ENCODE data around the gene CTNNA1.

The CTNNA1 gene

DNA sequence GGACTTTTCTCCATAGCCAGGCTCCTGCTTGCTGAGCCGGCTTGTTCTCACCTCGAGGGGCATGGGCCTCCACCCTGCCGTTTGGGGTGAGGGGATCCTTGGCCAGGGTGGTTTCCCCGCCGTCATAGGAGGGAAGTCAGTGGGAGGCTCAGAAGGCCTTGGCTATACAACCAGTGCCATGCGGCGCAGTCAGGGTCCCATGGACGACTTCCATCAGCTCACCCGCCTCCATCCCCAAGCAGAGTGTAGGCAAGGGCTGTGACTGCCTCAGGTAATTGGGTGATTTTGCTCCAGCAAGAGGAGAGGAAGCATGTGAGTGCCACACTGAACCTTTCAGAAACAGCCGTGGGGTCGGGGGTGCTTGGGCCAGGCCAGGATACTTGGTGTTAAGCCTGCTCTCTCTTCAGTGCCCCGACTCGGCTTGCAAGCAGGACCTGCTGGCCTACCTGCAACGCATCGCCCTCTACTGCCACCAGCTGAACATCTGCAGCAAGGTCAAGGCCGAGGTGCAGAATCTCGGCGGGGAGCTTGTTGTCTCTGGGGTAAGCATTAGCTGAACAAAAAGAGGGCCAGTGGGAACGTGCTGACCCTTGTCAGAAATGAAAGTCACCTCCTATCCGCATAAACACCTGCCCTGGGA, 179.1 kb downstream of the CTNNA1 start:
- no peak for DNase-seq (ENCODE audit: low read depth in 2 of 2)

DNA sequence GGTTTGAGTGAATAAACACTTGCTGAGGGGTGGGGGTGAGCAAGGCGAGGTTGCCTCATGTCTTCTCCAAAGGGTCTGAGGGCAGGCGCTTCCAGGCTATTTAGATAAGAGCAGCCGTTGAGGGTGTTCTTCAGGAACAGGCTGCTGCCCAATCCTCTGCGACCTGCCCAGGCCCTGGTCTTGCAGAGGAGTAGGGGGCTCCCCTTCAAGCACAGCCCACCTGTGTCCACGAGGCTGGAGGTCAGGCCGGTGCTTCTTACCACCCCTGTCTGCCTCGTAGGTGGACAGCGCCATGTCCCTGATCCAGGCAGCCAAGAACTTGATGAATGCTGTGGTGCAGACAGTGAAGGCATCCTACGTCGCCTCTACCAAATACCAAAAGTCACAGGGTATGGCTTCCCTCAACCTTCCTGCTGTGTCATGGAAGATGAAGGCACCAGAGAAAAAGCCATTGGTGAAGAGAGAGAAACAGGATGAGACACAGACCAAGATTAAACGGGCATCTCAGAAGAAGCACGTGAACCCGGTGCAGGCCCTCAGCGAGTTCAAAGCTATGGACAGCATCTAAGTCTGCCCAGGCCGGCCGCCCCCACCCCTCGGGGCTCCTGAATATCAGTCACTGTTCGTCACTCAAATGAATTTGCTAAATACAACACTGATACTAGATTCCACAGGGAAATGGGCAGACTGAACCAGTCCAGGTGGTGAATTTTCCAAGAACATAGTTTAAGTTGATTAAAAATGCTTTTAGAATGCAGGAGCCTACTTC, 180.5 kb downstream of the CTNNA1 start:
- no peak for DNase-seq (ENCODE audit: low read depth in 2 of 2)

DNA sequence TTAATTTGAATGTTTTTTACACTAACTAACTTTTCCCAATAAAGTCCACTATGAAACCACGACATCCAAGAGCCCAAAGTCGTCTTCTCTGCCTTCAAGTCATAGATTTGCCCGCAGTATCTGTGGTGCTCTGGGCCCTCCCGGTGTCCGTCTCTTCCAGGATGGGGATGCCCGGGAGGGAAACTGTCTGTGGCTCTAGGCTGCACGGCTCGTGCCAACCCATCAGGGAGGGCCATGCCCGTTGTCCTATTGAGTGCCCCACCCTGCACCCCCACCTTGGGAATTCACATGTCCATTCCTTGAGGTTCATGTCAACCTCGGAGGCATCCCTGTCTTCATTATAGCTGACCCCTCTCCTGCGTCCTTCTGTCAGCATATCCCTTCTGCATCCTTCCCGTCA, 181.7 kb downstream of the CTNNA1 start:
- no peak for DNase-seq (ENCODE audit: low read depth in 2 of 2)

DNA sequence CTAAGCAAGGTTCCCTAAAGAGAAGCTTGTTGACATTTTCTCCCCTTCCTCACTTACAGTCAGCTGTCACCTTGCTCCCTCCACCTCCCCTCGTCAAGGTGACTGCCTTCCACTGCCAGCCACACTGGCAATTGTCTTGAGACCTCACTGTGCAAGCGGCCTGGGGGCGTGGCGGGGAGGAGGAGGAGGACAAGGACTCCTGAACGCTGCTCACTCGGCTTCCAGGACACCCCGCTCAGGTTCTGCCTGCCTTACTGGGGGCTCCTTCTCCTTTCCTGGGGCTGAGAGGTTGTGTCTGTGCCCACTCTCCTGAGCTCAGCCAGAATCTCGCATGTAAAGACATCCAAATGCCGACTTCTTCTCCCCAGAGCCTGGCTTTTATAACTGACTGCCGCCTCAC, 182.2 kb downstream of the CTNNA1 start:
- DNase-seq (ENCODE audit: low read depth in 2 of 2), result no peak

DNA sequence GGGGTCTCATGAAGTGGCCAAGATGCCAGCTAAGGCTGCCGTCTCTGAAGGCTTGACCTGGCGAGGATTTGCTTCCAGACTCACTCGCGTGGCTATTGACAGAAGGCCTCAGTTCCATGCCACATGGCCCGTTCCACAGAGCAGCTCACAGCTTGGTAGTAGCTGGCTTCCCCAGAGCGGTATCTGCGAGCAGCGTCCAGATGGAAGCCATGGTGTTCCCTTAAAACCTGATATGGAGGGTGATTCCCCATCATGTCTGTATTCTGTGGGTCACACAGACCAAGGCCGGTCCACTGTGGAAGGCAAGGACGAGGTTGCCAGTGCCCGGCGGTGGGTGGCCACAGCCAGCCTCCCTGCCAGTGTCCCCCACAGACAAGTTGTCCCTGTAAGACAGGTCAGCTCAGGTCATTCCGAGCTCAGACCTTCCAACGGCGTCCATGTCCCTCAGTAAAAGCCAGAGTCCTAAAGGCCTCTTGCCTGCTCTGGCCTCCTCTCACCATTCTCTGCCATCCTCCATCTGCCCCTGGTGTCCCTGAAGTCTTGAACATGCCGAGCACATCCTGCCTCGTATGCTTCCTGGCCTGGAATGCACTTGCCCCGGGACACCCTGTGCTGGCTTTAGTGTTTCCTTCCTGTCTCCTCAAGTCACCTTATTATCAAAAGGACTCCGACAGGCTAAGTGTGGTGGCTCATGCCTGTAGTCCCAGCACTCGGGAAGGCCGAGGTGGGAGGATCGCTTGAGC, 183.2 kb downstream of the CTNNA1 start:
- no peak for DNase-seq (ENCODE audit: low read depth in 2 of 2)

DNA sequence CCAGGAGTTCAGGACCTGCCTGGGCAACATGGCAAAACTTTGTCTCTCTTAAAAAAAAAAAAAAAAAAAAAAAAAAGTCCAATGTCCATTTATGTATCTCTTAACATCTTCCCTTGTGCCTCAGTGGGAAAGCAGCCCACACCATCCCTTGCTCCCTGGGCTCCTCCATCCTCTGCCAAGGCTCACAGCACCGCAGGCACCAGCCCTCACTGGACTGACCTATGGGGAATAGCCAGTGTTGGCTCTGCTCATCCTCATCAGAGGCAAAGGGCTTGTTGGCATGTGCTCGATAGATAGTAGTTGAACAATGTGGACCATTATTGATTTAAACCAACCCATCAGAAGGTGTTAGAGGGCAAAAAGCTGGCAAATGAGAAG, 183.7 kb downstream of the CTNNA1 start:
- no peak for DNase-seq (ENCODE audit: low read depth in 2 of 2)

DNA sequence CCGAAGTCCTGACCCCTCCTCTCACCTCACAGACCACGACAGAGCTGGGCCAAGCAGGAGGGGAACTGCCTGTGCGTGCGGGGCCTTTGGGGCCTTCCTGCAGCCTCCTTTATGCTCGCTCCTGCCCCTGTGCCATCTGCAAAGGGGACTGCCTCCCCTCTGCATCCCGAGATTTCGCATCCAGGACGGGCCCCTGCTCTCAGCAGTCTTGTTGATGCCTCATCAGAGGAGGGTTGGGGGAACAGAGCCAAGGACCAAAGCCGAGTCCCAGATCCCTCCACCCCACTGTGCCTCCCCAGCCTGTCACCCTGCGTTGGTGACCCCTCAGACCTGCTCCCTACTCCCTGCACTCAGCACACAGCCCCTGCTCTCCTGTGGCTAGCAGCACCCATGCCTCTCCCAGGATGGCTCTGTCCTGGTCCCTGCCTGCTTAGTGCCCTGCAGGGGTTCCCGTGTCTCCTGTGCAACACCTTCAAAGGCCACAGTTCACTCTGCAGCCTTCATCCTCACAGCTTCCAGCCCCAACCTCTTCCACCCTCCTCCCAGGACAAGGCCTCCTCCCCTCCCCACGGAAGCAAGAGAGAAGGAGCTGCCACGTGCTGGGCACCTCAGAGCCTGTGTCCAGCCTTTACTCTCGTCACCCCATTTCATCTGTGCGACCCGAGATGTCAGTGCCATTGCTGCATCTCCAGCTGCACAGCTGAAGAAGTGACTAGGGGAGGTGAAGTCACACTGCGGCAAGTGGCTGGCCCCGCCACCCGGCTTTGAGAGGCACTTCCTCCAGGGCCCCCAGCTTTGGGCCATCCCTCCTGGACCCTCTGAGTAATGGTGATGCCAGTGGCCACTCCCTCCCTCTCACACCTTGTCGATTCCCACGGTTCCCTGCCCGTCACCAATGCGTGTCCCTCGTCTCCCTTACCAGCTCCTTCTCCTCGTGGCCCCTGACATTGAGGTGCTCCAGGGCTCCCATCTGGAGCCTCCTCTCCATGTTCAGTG, 184.5 kb downstream of the CTNNA1 start:
- DNase-seq (ENCODE audit: low read depth in 2 of 2), result no peak

DNA sequence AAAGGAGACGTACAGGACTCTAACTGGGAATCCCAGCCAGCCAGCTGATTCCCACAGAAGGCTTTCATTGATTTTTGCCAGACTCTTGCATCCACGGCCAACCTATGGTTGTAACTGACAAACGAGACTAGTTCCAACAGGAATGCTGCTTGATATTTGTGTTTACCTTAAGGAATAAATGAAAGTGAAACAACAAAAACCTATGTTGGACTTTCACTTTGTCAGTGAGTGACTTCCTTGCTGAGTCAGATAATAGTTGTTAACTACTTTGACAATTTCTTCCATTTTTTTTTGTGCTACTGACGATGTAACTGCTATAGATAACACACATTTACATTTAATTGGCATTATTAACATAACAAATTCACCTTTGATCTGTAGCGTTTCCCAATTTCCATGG, 185.3 kb downstream of the CTNNA1 start:
- no peak for DNase-seq (ENCODE audit: low read depth in 2 of 2)

DNA sequence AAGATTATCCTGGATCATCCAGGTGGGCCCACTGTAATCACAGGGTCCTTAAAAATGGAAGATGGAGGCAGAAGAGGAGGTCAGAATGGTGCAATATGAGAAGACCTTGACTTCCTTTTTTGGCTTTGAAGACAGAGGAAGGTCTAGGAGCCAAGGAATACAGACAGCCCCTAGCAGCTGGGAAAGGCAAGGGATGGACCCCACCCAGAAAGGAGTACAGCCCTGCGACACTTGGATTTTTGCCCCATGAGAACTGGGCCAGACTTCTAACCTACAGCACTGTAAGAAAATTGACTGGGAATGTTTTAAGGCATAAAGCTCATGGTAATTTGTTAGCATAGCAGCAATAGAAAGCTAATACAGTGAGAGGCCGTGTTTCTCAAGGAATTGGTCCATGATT, 188.8 kb downstream of the CTNNA1 start:
- DNase-seq (ENCODE audit: low read depth in 2 of 2), result no peak

DNA sequence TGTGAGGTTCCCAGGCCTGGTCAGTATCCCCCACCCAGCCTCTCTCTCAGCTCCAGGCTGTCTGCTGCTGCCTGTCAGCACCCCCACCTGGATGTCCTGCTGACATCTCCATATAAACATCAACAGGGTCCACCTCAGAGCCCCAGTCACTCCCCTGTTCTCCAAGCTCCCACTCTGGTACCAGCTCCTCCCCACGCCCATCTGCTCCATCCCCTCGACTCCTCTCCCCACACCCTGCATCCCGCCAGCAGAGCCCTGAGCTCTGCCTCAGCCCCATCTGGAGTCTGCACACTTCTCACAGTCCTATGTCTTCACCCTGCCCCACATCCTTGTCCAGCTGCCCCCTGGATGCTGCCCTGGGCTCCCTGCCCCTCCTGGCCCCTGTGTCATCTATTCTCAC, 189.6 kb downstream of the CTNNA1 start:
- no peak for DNase-seq (ENCODE audit: low read depth in 2 of 2)

DNA sequence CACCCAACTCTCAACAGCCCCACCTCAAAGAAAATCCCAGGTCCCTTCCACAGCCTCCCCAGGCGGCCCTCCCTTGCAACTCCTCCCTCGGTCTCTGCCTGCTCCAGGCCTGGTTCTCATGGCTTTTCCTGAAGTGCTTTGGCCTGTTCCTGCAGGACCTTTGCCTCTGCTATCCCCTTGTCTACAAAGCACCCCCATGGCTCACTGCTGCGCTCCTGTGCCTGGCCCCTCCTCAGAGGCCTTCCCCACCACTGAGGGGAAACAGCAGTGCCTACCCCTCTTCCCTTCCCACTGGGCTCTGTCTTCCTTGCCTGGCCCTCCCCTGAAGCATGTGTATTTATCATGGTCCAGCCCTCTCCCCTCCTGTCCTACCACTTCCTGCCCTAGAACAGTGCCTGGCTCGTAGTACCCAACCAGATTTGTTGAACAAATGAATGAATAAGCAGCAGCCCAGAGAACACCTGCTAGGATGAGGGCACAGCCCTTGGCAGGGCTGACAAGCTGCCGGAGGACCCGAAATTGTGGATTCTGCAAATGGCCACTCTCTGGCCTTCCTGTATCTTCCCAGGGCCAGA, 190.5 kb downstream of the CTNNA1 start:
- no peak for DNase-seq (ENCODE audit: low read depth in 2 of 2)

DNA sequence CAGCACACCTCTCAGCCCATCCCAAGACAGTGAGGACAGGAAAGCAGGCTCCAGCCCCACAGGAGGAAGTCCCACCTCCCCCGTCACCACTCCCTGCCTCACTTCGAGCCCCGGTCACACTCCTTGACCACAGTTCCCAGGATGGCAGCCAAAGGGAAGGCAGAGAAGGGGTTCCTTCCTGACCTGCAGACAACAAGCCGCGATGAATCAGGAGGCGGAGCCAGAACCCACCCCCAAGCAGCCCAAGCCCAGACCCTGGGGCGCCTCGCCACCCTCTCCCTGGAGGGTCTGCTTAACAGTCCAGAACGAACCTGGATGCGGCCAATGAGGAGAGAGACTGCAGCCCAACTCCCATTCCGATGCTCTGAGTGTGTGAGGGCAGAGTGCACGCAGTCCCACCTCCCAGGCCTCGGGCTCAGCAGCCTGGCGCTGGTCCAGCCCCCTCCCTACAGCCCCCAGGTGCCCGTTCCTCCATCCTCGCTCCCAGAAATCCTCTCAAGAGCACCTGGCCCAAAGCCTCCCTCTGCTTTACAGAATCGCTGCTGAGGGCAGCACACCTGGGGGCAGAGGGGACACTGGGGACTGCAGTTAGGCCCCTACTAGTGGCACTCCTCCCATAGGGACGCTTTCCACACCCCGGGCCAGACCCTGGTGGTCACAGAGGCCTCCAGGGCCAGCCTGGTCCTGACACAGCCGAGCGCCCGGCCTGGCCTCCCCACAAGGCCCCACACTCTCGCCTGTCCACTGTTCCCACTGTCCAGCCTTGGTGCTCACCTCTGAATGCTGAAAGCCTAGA, 191.5 kb downstream of the CTNNA1 start:
- DNase-seq (ENCODE audit: low read depth in 2 of 2), result no peak

DNA sequence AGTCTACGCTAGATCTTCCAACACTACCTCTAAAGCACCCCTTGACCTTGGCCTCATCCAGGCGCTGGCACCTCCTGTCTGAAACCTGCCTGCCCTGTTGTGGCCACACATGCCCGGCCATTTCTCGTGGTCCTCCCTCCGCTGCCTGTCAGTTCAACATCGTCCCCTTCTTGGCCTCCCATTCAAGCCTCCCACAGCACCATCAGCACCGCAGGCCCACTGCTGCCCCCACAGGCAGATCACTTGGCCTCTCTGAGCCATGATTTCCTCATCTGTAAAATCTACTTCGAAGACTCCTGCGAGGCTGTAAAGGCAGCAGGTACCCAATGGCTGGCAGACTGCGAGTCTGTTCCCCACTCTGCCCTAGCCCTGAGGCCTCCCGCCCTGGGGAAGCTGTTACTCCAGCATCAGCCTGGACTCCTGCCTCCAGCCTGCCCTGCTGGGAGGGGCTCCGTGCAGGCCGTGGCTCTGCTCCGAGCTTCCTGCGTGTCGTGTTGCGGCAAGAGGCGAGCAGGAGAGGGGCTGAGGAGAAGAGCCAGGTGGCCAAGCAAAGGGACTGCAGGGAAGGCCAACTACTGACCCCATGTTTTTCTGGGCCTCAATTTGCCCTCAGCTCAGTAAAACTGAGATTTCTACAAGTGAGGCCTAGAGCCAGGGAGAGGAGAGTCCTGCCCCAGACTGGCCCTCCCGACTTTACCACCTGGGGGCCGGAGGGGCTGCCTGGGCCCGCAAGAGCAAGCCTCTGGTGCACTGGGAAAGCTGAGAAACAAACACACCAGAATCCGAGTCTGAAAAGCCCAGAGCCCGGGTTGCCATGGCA, 192.4 kb downstream of the CTNNA1 start:
- no peak for DNase-seq (ENCODE audit: low read depth in 2 of 2)

DNA sequence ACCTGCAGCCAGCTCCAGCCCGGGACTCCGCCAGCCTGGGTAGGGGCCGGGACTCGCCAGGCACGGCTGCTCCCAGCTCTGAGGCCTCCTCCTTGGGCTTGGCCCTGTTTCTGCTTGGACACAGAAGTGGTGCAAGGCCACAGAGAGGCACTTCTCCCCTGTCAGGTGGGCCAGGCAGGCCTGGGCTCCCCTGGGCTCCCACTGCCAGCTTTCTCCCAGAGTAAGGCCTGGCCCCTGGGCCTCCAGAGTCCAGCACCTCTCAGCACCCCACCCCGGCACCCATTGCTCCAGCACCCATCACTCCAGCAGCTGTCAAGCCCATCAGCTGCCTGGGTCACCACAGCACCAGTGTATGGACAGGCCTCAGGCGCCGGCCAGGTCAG, 193.0 kb downstream of the CTNNA1 start:
- DNase-seq (ENCODE audit: low read depth in 2 of 2), result no peak

DNA sequence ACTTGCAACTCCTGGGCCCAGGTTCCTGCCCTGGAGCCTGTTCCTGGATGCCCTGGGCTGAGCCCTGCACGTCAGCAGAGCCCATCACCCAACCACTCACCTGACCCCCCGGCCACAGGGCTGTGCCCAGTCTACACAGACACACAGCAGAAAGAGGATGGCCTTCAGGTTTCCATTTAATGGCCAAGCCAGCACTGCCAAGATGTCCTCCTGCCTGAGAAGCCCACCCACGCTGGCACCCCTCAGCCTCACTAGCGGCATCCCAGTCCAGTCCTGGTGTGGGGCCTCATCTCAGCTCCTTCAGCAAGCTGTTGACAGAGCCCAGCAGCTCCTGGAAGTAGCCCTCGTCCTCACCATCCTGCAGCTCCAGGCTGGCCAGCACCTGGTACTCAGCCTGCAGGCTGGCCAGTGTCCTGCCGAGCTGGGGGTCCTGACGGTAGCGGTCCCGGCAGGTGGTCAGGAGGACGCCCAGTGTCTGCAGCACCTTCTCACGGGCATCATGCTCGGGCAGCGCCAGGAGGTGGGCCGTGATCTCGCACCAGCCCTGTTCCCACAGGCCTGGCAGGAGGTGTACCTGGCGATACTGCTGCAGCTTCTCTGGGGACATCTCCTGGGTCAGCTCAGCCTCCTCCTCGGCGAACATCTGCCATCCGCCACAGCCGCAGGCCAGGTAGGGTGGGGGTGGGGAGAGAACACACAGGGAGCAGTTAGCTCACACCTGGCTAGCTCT, 193.8 kb downstream of the CTNNA1 start:
- DNase-seq (ENCODE audit: low read depth in 2 of 2), result no peak

DNA sequence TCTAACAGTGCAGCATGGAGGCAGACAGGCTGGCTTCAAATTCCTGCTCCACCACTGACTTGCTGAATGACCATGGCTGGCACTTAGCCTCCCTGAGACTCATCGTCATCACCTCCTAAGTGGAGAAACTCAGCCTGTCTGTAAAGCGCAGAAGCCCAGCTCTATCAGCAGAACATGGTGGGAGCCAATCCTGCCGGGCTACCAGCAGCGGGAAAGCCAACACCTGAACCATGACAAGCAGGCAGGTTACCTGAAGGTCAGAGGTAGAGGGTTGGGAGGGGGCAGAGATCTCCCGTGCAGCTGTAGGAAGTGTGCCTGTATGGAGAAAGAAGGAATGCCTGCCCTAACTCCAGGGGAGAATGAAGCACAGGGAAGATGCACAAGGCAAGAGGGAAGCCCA, 194.6 kb downstream of the CTNNA1 start:
- no peak for DNase-seq (ENCODE audit: low read depth in 2 of 2)

DNA sequence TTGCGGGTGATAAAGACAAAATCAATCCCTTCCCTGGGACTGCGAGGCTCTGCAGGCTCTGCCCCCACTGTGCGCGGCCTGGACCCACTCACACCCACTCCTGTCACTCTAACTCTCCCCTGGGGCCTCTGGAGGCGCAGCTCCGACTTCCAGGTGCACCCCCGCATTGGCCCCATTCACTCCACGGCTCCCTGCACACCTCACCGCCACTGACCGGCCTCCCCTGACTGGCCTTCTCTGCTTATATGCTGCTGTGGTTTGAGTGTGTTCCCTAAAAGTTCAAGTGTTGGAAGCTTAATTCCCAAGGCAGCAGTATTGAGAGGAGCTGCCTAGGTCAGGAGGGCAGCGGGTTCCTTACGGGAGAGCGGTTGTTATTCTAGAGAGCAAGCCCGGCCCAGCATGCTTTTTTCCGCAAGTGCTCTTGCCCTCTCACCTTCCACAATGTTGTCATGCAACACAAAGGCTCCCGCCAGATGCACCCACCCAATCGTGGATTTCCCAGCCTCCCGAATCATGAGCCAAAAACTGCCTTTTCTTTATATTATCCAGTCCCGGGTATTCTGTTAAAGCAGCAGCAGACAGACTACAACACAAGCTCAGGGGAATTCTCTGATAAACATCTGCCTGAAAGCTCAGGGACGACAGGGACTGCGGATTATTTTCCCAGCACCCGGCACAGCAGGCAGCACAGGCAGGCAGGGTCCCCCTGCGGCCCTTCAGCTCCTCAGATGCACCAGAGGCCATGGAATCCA, 195.4 kb downstream of the CTNNA1 start:
- DNase-seq (ENCODE audit: low read depth in 2 of 2), result no peak

DNA sequence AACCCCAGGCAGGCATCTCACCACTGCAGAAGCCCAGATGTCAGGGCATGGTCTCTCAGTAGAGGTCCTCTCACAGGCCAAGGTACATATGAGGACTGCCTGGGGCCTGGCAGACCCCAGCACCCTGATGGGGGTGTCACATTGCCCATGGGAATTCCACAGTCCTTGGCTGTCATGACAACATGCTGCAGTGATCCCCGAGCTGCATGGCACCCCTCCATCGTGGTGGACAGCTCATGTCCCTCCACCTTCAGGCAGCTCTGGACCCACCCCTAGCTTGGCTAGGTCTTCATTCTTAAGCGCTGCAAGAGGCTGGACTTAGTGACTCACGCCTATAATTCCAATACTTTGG, 196.0 kb downstream of the CTNNA1 start:
- no peak for DNase-seq (ENCODE audit: low read depth in 2 of 2)
